GM12864 (cell line): ENCODE data around the gene DDX56.

Source experiments
- DNase-seq: peaks from one replicate; pipeline ENCODE4 v3.0.0-alpha.2; 2011; ENCODE audit warnings: low read depth
- H3K4me3 ChIP-seq: 2 replicates; pipeline ENCODE4 v1.5.1; 2011; ENCODE audit warnings: mild to moderate bottlenecking, low read depth, low read length, control low read depth
- CTCF ChIP-seq: IDR thresholded peaks from 2 replicates; pipeline ENCODE4 v1.5.1; 2011; ENCODE audit warnings: low read depth, mild to moderate bottlenecking, moderate library complexity, low read length, control low read depth, inconsistent platforms; ENCODE audit errors: missing control alignments

DDX56 gene

GRCh38 chr7:44547536-44548231 lies 26.0 kb downstream of the DDX56 start:
- H3K4me3 ChIP-seq, result no peak overlapping the region
- TF ChIP-seq CTCF, result no peak
- DNase-seq, result no peak

DNA sequence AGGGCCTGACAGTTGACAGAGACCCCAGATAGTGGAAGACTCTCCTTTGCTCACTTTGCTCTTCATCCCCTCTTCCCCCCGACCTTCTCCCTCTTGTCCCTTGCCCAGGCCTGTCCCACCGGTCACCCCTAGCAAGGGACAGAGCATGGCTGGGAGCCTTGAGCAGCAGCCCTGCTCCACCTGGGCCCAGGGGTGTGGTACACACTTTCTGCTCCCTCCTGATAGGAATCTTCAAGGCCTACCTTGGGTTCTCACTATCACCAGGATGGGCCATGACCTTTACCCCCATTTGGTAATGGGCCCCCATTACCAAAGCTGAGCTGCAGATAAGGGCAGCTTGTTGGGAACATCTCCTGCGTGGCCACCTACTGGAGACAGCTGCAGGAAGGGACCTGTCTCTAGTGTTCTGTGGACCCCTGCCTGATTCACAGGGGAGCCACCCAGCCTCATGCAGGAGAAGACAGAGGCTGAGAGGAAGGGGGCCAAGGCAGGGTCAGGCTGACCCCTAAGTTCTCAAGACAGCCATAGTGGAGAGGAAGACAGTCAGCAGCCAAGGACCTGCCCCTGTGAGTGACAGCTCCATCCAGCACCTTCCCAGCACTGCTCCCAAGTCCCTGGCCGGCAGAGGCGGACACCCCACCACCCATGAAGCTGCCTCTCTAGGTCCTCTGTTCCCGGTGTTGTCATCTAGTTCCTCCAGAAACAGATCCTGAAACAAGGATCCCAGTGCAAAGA lies 31.7 kb downstream of the DDX56 start:
- TF ChIP-seq CTCF, result no peak
- no peak overlapping the region for H3K4me3 ChIP-seq
- no peak for DNase-seq

DNA sequence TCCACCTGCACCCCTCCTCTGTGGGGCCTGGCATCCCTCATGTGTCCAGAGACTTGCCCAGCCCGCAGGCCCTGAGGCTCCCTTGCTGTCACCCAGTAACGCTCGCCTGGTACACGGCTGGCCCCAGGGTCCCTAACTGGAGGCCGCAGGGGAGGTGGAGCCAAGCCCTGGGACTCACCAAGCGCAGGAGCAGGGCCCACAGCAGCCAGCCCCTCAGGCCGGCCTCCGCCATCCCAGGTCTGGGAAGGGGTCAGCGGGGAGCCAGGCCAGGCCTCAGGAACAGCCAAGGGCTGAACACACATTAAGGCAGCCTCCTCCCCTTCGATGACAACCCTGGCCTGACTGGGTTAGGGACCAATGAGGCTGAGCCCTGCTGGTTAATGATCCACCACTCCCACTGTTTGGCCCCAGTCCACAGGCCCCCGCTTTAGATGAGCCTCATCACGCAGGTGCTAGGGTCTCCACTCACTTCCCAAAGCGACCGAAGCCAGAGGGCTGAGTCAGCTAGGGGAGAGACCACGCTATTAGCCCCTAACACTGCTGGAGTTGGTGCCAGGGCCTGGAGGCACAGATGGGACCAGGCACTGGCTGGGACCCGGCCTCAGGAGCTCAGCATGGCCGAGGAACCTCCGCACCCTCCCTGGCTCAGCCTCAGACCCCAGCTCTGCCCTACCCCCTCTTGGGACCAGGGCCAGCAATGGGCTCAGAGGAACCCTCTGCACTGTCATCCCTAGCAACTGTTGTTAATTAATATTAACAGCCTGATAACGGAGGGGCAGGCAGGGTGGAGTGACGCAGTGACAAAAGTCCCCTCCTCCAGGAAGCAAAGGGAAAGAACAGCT lies 32.5 kb downstream of the DDX56 start, which contains the start of gene NPC1L1:
Gene NPC1L1 (minus strand): TSS at position 303 of the 842 bp plus-strand sequence. CDS start 71 bp downstream, at position 232.
- no peak for DNase-seq
- no peak within 1 kb of the TSS for H3K4me3 ChIP-seq
- no peak for TF ChIP-seq CTCF

DNA sequence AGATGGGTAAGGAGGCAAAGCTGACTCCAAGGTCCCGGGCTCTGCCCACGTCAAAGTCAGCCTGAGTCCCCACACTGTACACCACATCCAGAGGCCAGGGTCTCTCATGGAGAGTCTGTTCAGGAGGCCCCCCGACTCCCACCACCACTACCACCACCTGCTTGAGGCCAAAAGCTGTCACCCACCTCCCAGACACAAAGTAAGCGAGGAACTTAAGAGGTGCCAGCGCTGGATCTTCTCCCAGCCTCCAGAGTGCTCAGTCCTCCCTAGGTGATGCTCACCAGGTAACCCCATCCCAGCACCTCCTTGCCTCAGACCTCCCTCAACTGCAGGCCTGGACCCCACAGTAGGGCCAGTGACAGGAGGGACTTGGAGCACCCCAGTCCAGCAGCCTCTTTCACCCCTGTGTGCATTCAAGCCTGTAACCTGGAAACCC lies 33.1 kb downstream of the DDX56 start:
- H3K4me3 ChIP-seq, result no peak overlapping the region
- TF ChIP-seq CTCF, result no peak
- DNase-seq, result no peak

GRCh38 chr7:44539669-44540506 lies 33.8 kb downstream of the DDX56 start:
- no peak overlapping the region for H3K4me3 ChIP-seq
- TF ChIP-seq CTCF, result no peak
- no peak for DNase-seq
